Activated naive CD4-positive, alpha-beta T cell treated with anti-CD3 and anti-CD28 coated beads, Interleukin-2, amount 50 U/mL, for 72 hours (primary cell): ENCODE data around the gene SMARCB1. TPM values are rescaled to one million over a fixed set of nuclear protein-coding genes. Genes with fewer than 3 reads are reported as not detected.
A peak's percentile ranks its signal among the peaks of the same experiment; 100 is the strongest.
"Not testable (repeated sequence)": the region's sequence is repeated elsewhere in the genome, so short reads cannot be mapped to it uniquely, and the experiment has no call there.

Source experiments
- ATAC-seq, 2 donors: fragments of 150-1000 bp; cut with Tn5 transposase; 2 replicates each; pipeline ENCODE4 v1.10.0; 2021; ENCODE audit warnings: mild to moderate bottlenecking in 2 of 2, moderate library complexity in 2 of 2
- DNase-seq, 2 donors: peaks; one replicate each; pipeline ENCODE4 v3.0.0; 2021 to 2022; ENCODE audit warnings: low spot score in 2 of 2
- H3K27ac Mint-ChIP-seq, 2 donors: one replicate each; pipeline ENCODE4 v1.8.0; 2022; ENCODE audit warnings: mild to moderate bottlenecking in 2 of 2, mixed read lengths in 2 of 2
- H3K36me3 Mint-ChIP-seq, 2 donors: one replicate each; pipeline ENCODE4 v1.8.0; 2022; ENCODE audit warnings: mixed read lengths in 2 of 2
- H3K9me3 Mint-ChIP-seq, 2 donors: one replicate each; pipeline ENCODE4 v1.8.0; 2022; ENCODE audit warnings: mixed read lengths in 2 of 2
- total RNA-seq, 2 donors: library from RNA; stranded (reverse); gene quantifications; one replicate each; pipeline ENCODE4 v1.2.3, GENCODE V29; 2022

The SMARCB1 gene
- total RNA-seq, 2 donors from 2014 or later = 51.9 to 72.7 TPM

- not testable (repeated sequence) for H3K9me3 Mint-ChIP-seq, H3K27ac Mint-ChIP-seq, H3K36me3 Mint-ChIP-seq, DNase-seq, ATAC-seq
Measured at GRCh38 chr22:23860187-23860586, 73.4 kb downstream of the SMARCB1 start.

- peak in 1 of 2 donors; percentile 45 for DNase-seq
- peak in 1 of 2 donors; percentile 23 for ATAC-seq
Measured at GRCh38 chr22:23862103-23862502, 75.3 kb downstream of the SMARCB1 start.

GRCh38 chr22:23864499-23865154 is 77.9 kb downstream of the SMARCB1 start:
- H3K27ac Mint-ChIP-seq, DNase-seq, H3K9me3 Mint-ChIP-seq, H3K36me3 Mint-ChIP-seq, ATAC-seq: not testable (repeated sequence)

More at GRCh38 chr22:23862103-23862502, 75.3 kb downstream of the SMARCB1 start:
- H3K9me3 Mint-ChIP-seq = no peaks in the 10 kb centered on the region
- no peaks in the 10 kb centered on the region for H3K36me3 Mint-ChIP-seq
- H3K27ac Mint-ChIP-seq = peak overlapping the region; percentile 78 to 79

GRCh38 chr22:23868580-23868979 is 81.8 kb downstream of the SMARCB1 start:
- ATAC-seq = no peak
- no peak overlapping the region for H3K27ac Mint-ChIP-seq
- H3K36me3 Mint-ChIP-seq = no peaks in the 10 kb centered on the region
- no peaks in the 10 kb centered on the region for H3K9me3 Mint-ChIP-seq
- no peak for DNase-seq

- Mint-ChIP-seq H3K27ac (no peak overlapping the region), H3K9me3 (no peaks in the 10 kb centered on the region), H3K36me3 (no peaks in the 10 kb centered on the region)
- no peak for ATAC-seq
- no peak for DNase-seq
Measured at GRCh38 chr22:23874871-23875270, 88.1 kb downstream of the SMARCB1 start.

GRCh38 chr22:23875801-23876200 is 89.0 kb downstream of the SMARCB1 start:
- ATAC-seq (no peak), DNase-seq (no peak)
- Mint-ChIP-seq H3K36me3 (no peaks in the 10 kb centered on the region), H3K27ac (peak overlapping the region in 1 of 2 donors; percentile 34), H3K9me3 (no peaks in the 10 kb centered on the region)

- ATAC-seq = no peak
- Mint-ChIP-seq H3K36me3 (no peaks in the 10 kb centered on the region), H3K9me3 (no peaks in the 10 kb centered on the region), H3K27ac (no peak overlapping the region)
- no peak for DNase-seq
Measured at GRCh38 chr22:23877566-23877965, 90.8 kb downstream of the SMARCB1 start.

- Mint-ChIP-seq H3K9me3 (no peaks in the 10 kb centered on the region), H3K27ac (no peak overlapping the region), H3K36me3 (no peaks in the 10 kb centered on the region)
- DNase-seq = no peak
- no peak for ATAC-seq
Measured at GRCh38 chr22:23878219-23878618, 91.5 kb downstream of the SMARCB1 start.

- no peaks in the 10 kb centered on the region for H3K9me3 Mint-ChIP-seq
- ATAC-seq (no peak), DNase-seq (no peak)
- H3K36me3 Mint-ChIP-seq = no peaks in the 10 kb centered on the region
- peak overlapping the region in 1 of 2 donors; percentile 44 for H3K27ac Mint-ChIP-seq
Measured at GRCh38 chr22:23882370-23882769, 95.6 kb downstream of the SMARCB1 start.

GRCh38 chr22:23883658-23884057 is 96.9 kb downstream of the SMARCB1 start:
- H3K27ac Mint-ChIP-seq = no peak overlapping the region
- H3K9me3 Mint-ChIP-seq = no peaks in the 10 kb centered on the region
- H3K36me3 Mint-ChIP-seq = no peaks in the 10 kb centered on the region
- DNase-seq = no peak
- ATAC-seq = no peak

- ATAC-seq (no peak), DNase-seq (no peak)
- no peaks in the 10 kb centered on the region for H3K9me3 Mint-ChIP-seq
- H3K36me3 Mint-ChIP-seq = no peaks in the 10 kb centered on the region
- no peak overlapping the region for H3K27ac Mint-ChIP-seq
Measured at GRCh38 chr22:23884140-23884539, 97.4 kb downstream of the SMARCB1 start.

Other genes starting within 250 kb of the SMARCB1 start
- not detected for gene IGLL1, start 206.7 kb upstream of the SMARCB1 start, total RNA-seq
- under 1 TPM; 0.19 to 0.46 TPM for gene DRICH1, start 154.6 kb upstream of the SMARCB1 start, total RNA-seq
- gene RGL4, start 96.0 kb upstream of the SMARCB1 start, total RNA-seq = 10 to 100 TPM in 1 of 2 donors, 1 to 10 TPM in 1; 3.0 to 49.7 TPM
- 1 to 10 TPM in 1 of 2 donors, under 1 TPM in 1; 0.32 to 2.0 TPM for gene ZNF70, start 35.9 kb upstream of the SMARCB1 start, total RNA-seq
- gene VPREB3, start 32.5 kb upstream of the SMARCB1 start, total RNA-seq = under 1 TPM; 0.52 to 0.60 TPM
- 1 to 10 TPM in 1 of 2 donors, not detected in 1; 1.8 TPM for gene C22orf15, start 24.0 kb upstream of the SMARCB1 start, total RNA-seq
- gene CHCHD10, start 19.0 kb upstream of the SMARCB1 start, total RNA-seq = 100 to 1,000 TPM; 105 to 118 TPM
- under 1 TPM; 0.23 to 0.32 TPM for gene MMP11, start 14.1 kb upstream of the SMARCB1 start, total RNA-seq
- 1 to 10 TPM; 5.1 to 7.3 TPM for gene DERL3, start 52.0 kb downstream of the SMARCB1 start, total RNA-seq
- 1 to 10 TPM; 6.3 to 8.1 TPM for gene SLC2A11, start 70.9 kb downstream of the SMARCB1 start, total RNA-seq
- gene MIF, start 107.4 kb downstream of the SMARCB1 start, total RNA-seq = 1,000 to 10,000 TPM in 1 of 2 donors, 100 to 1,000 TPM in 1; 919 to 1,364 TPM
- under 1 TPM in 1 of 2 donors, not detected in 1; 0.39 TPM for gene GSTT2B, start 174.2 kb downstream of the SMARCB1 start, total RNA-seq
- gene DDTL, start 179.9 kb downstream of the SMARCB1 start, total RNA-seq = 1 to 10 TPM; 1.9 to 2.8 TPM
- gene DDT, start 187.5 kb downstream of the SMARCB1 start, total RNA-seq = 100 to 1,000 TPM; 144 to 145 TPM
- under 1 TPM in 1 of 2 donors, not detected in 1; 0.75 TPM for gene GSTT2, start 193.2 kb downstream of the SMARCB1 start, total RNA-seq
- gene GSTT4, start 218.5 kb downstream of the SMARCB1 start, total RNA-seq = not detected
- gene CABIN1, start 224.3 kb downstream of the SMARCB1 start, total RNA-seq = 100 to 1,000 TPM in 1 of 2 donors, 10 to 100 TPM in 1; 70.2 to 125 TPM